HG02884 (cell line): ENCODE data around the gene UBL4B.

Experiments used
- ATAC-seq: cut with Tn5 transposase; IDR thresholded peaks from one replicate; pipeline ENCODE4 v1.9.1; 2021; ENCODE audit warnings: mild to moderate bottlenecking, moderate library complexity; ENCODE audit not compliant: unreplicated experiment

The UBL4B gene

GRCh38 chr1:110151175-110151669, 39.0 kb downstream of the UBL4B start:
- no peak for ATAC-seq

GRCh38 chr1:110152133-110152785, 40.0 kb downstream of the UBL4B start:
- no peak for ATAC-seq

- no peak for ATAC-seq
These were observed 41.2 kb downstream of the UBL4B start for GRCh38 chr1:110153407-110153950.

GRCh38 chr1:110155878-110156522, 43.8 kb downstream of the UBL4B start:
- no peak for ATAC-seq

- ATAC-seq, result no peak
These were observed 46.0 kb downstream of the UBL4B start for GRCh38 chr1:110158261-110158660.

GRCh38 chr1:110159168-110159567, 46.9 kb downstream of the UBL4B start:
- ATAC-seq, result no peak

GRCh38 chr1:110160538-110161100, 48.4 kb downstream of the UBL4B start:
- ATAC-seq, result no peak

GRCh38 chr1:110161165-110161564, 48.9 kb downstream of the UBL4B start:
- no peak for ATAC-seq

- ATAC-seq, result no peak
These were observed 49.6 kb downstream of the UBL4B start for GRCh38 chr1:110161849-110162248.
